HepG2 (cell line): ENCODE results near the gene FAM118B. TPM values are rescaled to one million over a fixed set of nuclear protein-coding genes. Genes with fewer than 3 reads are reported as not detected.

Experiments
- BHLHE40 ChIP-seq: IDR thresholded peaks from 2 replicates; pipeline ENCODE4 v1.6.1; 2011; ENCODE audit warnings: low read length, improper control_type of control experiment
- IRF2 ChIP-seq: IDR thresholded peaks from 2 replicates; pipeline ENCODE4 v1.6.1; 2018; ENCODE audit warnings: missing genetic modification reagents, missing compliant biosample characterization
- MYC ChIP-seq: sonication (generic); formaldehyde crosslinking; IDR thresholded peaks from 2 replicates; pipeline ENCODE4 v1.9.0; 2021; ENCODE audit warnings: missing genetic modification reagents, borderline replicate concordance
- SMAD3 ChIP-seq: sonication (generic); formaldehyde crosslinking; IDR thresholded peaks from 2 replicates; pipeline ENCODE4 v1.4.0; 2020; ENCODE audit warnings: missing genetic modification reagents
- SRSF1 ChIP-seq: fragments of 200-400 bp; formaldehyde crosslinking; optimal IDR thresholded peaks from 2 replicates; pipeline ENCODE3; 2017; ENCODE audit warnings: mild to moderate bottlenecking, low read depth, low read length, moderate library complexity
- TBX2 ChIP-seq: sonication (generic); formaldehyde crosslinking; IDR thresholded peaks from 2 replicates; pipeline ENCODE4 v1.5.0; 2020; ENCODE audit warnings: missing genetic modification reagents, mild to moderate bottlenecking, borderline replicate concordance
- TEAD3 ChIP-seq: optimal IDR thresholded peaks from 2 replicates; pipeline ENCODE3; 2016; ENCODE audit warnings: borderline replicate concordance
- TFE3 ChIP-seq: IDR thresholded peaks from 2 replicates; pipeline ENCODE4 v1.6.1; 2016
- WIZ ChIP-seq: sonication (generic); formaldehyde crosslinking; IDR thresholded peaks from 2 replicates; pipeline ENCODE4 v1.5.1; 2020; ENCODE audit warnings: mild to moderate bottlenecking, missing genetic modification reagents
- ZBTB8A ChIP-seq: sonication (generic); formaldehyde crosslinking; IDR thresholded peaks from 2 replicates; pipeline ENCODE4 v1.4.0; 2020; ENCODE audit warnings: mild to moderate bottlenecking, low read depth, missing genetic modification reagents, borderline replicate concordance
- ZFP37 ChIP-seq: sonication (generic); formaldehyde crosslinking; IDR thresholded peaks from 2 replicates; pipeline ENCODE4 v1.4.0; 2020; ENCODE audit warnings: missing genetic modification reagents, borderline replicate concordance
- ZMAT5 ChIP-seq: sonication (generic); formaldehyde crosslinking; IDR thresholded peaks from 2 replicates; pipeline ENCODE4 v1.5.0; 2020; ENCODE audit warnings: mild to moderate bottlenecking, low read depth, missing genetic modification reagents, borderline replicate concordance
- ZNF275 ChIP-seq: sonication (generic); formaldehyde crosslinking; IDR thresholded peaks from 2 replicates; pipeline ENCODE4 v1.8.0; 2022; ENCODE audit warnings: missing genetic modification reagents, mild to moderate bottlenecking, inconsistent platforms, borderline replicate concordance
- ZNF317 ChIP-seq: sonication (generic); formaldehyde crosslinking; IDR thresholded peaks from 2 replicates; pipeline ENCODE4 v1.5.0; 2020; ENCODE audit warnings: mild to moderate bottlenecking, missing genetic modification reagents
- ZNF430 ChIP-seq: sonication (generic); formaldehyde crosslinking; IDR thresholded peaks from 2 replicates; pipeline ENCODE4 v1.9.0; 2021; ENCODE audit warnings: mild to moderate bottlenecking, missing genetic modification reagents
- ZNF547 ChIP-seq: sonication (generic); formaldehyde crosslinking; IDR thresholded peaks from 2 replicates; pipeline ENCODE4 v1.5.1; 2020; ENCODE audit warnings: mild to moderate bottlenecking, missing genetic modification reagents
- ZSCAN25 ChIP-seq: sonication (generic); formaldehyde crosslinking; IDR thresholded peaks from 2 replicates; pipeline ENCODE4 v1.8.0; 2022; ENCODE audit warnings: mild to moderate bottlenecking, missing genetic modification reagents
- polyA plus RNA-seq, 8 experiments: library from polyadenylated mRNA; depleted of rRNA in 3 of 8; stranded (reverse) in 7 of 8; unstranded in 1 of 8; fragments of >200 nt; fragmentation: Illumina TruSeq in 4 of 8; extraction: Trizol in 4 of 8; gene quantifications; 2 replicates each; pipeline versions ENCODE4 v1.2.1 to v1.2.3, GENCODE V29; 2011 to 2016; ENCODE audit warnings: low read depth in 4 of 8, missing spikeins in 1 of 8, mixed read lengths in 1 of 8; ENCODE audit not compliant: insufficient read depth in 1 of 8
- total RNA-seq, 5 experiments: library from RNA; depleted of rRNA; stranded (reverse); fragments of >200 nt; fragmentation: Illumina TruSeq; extraction: Trizol; gene quantifications; 2 replicates each; pipeline ENCODE4 v1.2.3, GENCODE V29; 2016; ENCODE audit warnings: low read depth in 1 of 5
- TF ChIP-seq, protein P1 (sequence below): sonication (generic); formaldehyde crosslinking; IDR thresholded peaks from 2 replicates; pipeline ENCODE4 v1.4.0; 2020; ENCODE audit warnings: missing genetic modification reagents, borderline replicate concordance
- TF ChIP-seq, protein P2 (sequence below): IDR thresholded peaks from 2 replicates; pipeline ENCODE4 v1.6.1; 2018; ENCODE audit warnings: missing genetic modification reagents
- TF ChIP-seq, protein P3 (sequence below): sonication (generic); formaldehyde crosslinking; IDR thresholded peaks from 2 replicates; pipeline ENCODE4 v1.5.0; 2020; ENCODE audit warnings: mild to moderate bottlenecking, missing genetic modification reagents, borderline replicate concordance

The FAM118B gene
- total and polyA plus RNA-seq, 2 of the 13 experiments (the other 11 are each of a cell fraction or from before 2014, with no cell fraction given), result 10.2 to 25.7 TPM

- TF ChIP-seq, protein P1, sequence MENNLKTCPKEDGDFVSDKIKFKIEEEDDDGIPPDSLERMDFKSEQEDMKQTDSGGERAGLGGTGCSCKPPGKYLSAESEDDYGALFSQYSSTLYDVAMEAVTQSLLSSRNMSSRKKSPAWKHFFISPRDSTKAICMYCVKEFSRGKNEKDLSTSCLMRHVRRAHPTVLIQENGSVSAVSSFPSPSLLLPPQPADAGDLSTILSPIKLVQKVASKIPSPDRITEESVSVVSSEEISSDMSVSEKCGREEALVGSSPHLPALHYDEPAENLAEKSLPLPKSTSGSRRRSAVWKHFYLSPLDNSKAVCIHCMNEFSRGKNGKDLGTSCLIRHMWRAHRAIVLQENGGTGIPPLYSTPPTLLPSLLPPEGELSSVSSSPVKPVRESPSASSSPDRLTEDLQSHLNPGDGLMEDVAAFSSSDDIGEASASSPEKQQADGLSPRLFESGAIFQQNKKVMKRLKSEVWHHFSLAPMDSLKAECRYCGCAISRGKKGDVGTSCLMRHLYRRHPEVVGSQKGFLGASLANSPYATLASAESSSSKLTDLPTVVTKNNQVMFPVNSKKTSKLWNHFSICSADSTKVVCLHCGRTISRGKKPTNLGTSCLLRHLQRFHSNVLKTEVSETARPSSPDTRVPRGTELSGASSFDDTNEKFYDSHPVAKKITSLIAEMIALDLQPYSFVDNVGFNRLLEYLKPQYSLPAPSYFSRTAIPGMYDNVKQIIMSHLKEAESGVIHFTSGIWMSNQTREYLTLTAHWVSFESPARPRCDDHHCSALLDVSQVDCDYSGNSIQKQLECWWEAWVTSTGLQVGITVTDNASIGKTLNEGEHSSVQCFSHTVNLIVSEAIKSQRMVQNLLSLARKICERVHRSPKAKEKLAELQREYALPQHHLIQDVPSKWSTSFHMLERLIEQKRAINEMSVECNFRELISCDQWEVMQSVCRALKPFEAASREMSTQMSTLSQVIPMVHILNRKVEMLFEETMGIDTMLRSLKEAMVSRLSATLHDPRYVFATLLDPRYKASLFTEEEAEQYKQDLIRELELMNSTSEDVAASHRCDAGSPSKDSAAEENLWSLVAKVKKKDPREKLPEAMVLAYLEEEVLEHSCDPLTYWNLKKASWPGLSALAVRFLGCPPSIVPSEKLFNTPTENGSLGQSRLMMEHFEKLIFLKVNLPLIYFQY (CRISPR knock-in tag), result no peak
- no peak for TF ChIP-seq ZFP37 (CRISPR knock-in tag)
- TF ChIP-seq IRF2 (CRISPR knock-in tag), result no peak
- no peak for TF ChIP-seq WIZ
- TF ChIP-seq ZNF317 (CRISPR knock-in tag), result no peak
- no peak for TF ChIP-seq ZNF275 (CRISPR knock-in tag)
- TF ChIP-seq ZBTB8A (CRISPR knock-in tag), result no peak
- no peak for TF ChIP-seq ZNF430 (CRISPR knock-in tag)
- no peak for TF ChIP-seq ZNF547 (CRISPR knock-in tag)
- TF ChIP-seq, protein P2, sequence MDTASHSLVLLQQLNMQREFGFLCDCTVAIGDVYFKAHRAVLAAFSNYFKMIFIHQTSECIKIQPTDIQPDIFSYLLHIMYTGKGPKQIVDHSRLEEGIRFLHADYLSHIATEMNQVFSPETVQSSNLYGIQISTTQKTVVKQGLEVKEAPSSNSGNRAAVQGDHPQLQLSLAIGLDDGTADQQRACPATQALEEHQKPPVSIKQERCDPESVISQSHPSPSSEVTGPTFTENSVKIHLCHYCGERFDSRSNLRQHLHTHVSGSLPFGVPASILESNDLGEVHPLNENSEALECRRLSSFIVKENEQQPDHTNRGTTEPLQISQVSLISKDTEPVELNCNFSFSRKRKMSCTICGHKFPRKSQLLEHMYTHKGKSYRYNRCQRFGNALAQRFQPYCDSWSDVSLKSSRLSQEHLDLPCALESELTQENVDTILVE (CRISPR knock-in tag), result no peak
- no peak for TF ChIP-seq BHLHE40
- TF ChIP-seq TEAD3, result no peak
- no peak for TF ChIP-seq SRSF1
- TF ChIP-seq TFE3 (CRISPR knock-in tag), result no peak
- no peak for TF ChIP-seq ZSCAN25
- no peak for TF ChIP-seq ZMAT5
- TF ChIP-seq TBX2 (CRISPR knock-in tag), result 0 out of 2 replicates have a peak, but pooled peaks have one; percentile 4
- TF ChIP-seq SMAD3 (CRISPR knock-in tag), result no peak
- TF ChIP-seq, protein P3, sequence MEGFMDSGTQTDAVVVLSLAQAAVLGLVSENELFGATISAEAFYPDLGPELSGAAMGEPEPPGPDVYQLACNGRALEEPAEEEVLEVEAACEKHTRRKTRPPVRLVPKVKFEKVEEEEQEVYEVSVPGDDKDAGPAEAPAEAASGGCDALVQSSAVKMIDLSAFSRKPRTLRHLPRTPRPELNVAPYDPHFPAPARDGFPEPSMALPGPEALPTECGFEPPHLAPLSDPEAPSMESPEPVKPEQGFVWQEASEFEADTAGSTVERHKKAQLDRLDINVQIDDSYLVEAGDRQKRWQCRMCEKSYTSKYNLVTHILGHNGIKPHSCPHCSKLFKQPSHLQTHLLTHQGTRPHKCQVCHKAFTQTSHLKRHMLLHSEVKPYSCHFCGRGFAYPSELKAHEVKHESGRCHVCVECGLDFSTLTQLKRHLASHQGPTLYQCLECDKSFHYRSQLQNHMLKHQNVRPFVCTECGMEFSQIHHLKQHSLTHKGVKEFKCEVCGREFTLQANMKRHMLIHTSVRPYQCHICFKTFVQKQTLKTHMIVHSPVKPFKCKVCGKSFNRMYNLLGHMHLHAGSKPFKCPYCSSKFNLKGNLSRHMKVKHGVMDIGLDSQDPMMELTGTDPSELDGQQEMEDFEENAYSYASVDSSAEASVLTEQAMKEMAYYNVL (CRISPR knock-in tag), result no peak
- TF ChIP-seq MYC (CRISPR knock-in tag), result no peak
Observed at GRCh38 chr11:126163779-126164178, 47.8 kb upstream of the FAM118B start (continued).
